GM12878 (cell line): ENCODE results near the gene ANKHD1. TPM values are rescaled to one million over a fixed set of nuclear protein-coding genes. Genes with fewer than 3 reads are reported as not detected.

Source experiments
- EED ChIP-seq: sonication (generic); IDR thresholded peaks from 2 replicates; pipeline ENCODE4 v1.6.1; 2016; ENCODE audit warnings: antibody characterized with exemption, low read depth
- EZH2 ChIP-seq: IDR thresholded peaks from 2 replicates; pipeline ENCODE4 v1.6.1; 2012; ENCODE audit warnings: low read depth, mild to moderate bottlenecking, control low read depth, inconsistent platforms, low read length, borderline replicate concordance; ENCODE audit not compliant: control insufficient read depth
- FOS ChIP-seq: IDR thresholded peaks from 3 replicates; pipeline ENCODE4 v1.6.1; 2011; ENCODE audit warnings: borderline replicate concordance; ENCODE audit not compliant: insufficient read length; ENCODE audit errors: extremely low read depth
- FOXM1 ChIP-seq: IDR thresholded peaks from 2 replicates; pipeline ENCODE4 v1.6.1; 2012; ENCODE audit warnings: low read depth, mild to moderate bottlenecking, inconsistent platforms, low read length, moderate library complexity
- HDAC2 ChIP-seq: fragments of 200-600 bp; sonication (generic); IDR thresholded peaks from 2 replicates; pipeline ENCODE4 v1.6.1; 2017
- IKZF2 ChIP-seq, 2 experiments: fragments of 450-650 bp; IDR thresholded peaks; 2 replicates each; pipeline ENCODE4 v1.6.1; 2017; ENCODE audit warnings: mild to moderate bottlenecking in 2 of 2, moderate library complexity in 2 of 2
- IRF4 ChIP-seq: IDR thresholded peaks from 2 replicates; pipeline ENCODE4 v1.6.1; 2011; ENCODE audit warnings: low read depth, low read length
- KAT2A ChIP-seq: conservative IDR thresholded peaks from 2 replicates; pipeline ENCODE4 v1.6.1; 2011; ENCODE audit warnings: low read depth, low read length; ENCODE audit not compliant: control insufficient read depth
- KLF5 ChIP-seq: fragments of 450-650 bp; IDR thresholded peaks from 2 replicates; pipeline ENCODE4 v1.6.1; 2014; ENCODE audit warnings: mild to moderate bottlenecking; ENCODE audit not compliant: partially characterized antibody
- MAX ChIP-seq: IDR thresholded peaks from 2 replicates; pipeline ENCODE4 v1.6.1; 2012; ENCODE audit warnings: low read depth, low read length, improper control_type of control experiment
- MTA2 ChIP-seq: fragments of 450-650 bp; IDR thresholded peaks from 2 replicates; pipeline ENCODE4 v1.6.1; 2016; ENCODE audit warnings: low read depth, mild to moderate bottlenecking, moderate library complexity
- MYC ChIP-seq: IDR thresholded peaks from 2 replicates; pipeline ENCODE4 v1.6.1; 2011; ENCODE audit warnings: mild to moderate bottlenecking, low read length, moderate library complexity, inconsistent platforms; ENCODE audit not compliant: insufficient read depth, insufficient replicate concordance, insufficient read length, severe bottlenecking
- NFXL1 ChIP-seq: fragments of 450-650 bp; IDR thresholded peaks from 2 replicates; pipeline ENCODE4 v1.6.1; 2017; ENCODE audit warnings: antibody characterized with exemption, mild to moderate bottlenecking, borderline replicate concordance
- NR2C2 ChIP-seq: IDR thresholded peaks from 2 replicates; pipeline ENCODE4 v1.6.1; 2011; ENCODE audit warnings: borderline replicate concordance, low read depth; ENCODE audit not compliant: control insufficient read depth, insufficient read length
- POLR2AphosphoS2 ChIP-seq: IDR thresholded peaks from 2 replicates; pipeline ENCODE4 v1.6.1; 2011; ENCODE audit warnings: low read depth, mild to moderate bottlenecking, low read length, improper control_type of control experiment, moderate library complexity
- RB1 ChIP-seq: fragments of 450-650 bp; formaldehyde crosslinking; IDR thresholded peaks from 2 replicates; pipeline ENCODE4 v1.6.1; 2017; ENCODE audit warnings: mild to moderate bottlenecking, borderline replicate concordance
- SMARCA5 ChIP-seq: fragments of 450-650 bp; IDR thresholded peaks from 2 replicates; pipeline ENCODE4 v1.6.1; 2017; ENCODE audit warnings: mild to moderate bottlenecking
- TCF7 ChIP-seq: IDR thresholded peaks from 2 replicates; pipeline ENCODE4 v1.6.1; 2014; ENCODE audit warnings: antibody characterized with exemption, borderline replicate concordance
- ZBED1 ChIP-seq: IDR thresholded peaks from 2 replicates; pipeline ENCODE4 v1.6.1; 2016; ENCODE audit warnings: borderline replicate concordance
- ZNF24 ChIP-seq: fragments of 450-650 bp; IDR thresholded peaks from 2 replicates; pipeline ENCODE4 v1.6.1; 2017; ENCODE audit warnings: antibody characterized with exemption, mild to moderate bottlenecking
- polyA plus RNA-seq, 11 experiments: library from polyadenylated mRNA; depleted of rRNA in 4 of 11; unstranded in 6 of 11; stranded (reverse) in 5 of 11; fragments of >200 nt; fragmentation: Nextera tagmentation in 4 of 11; fragmentation: Illumina TruSeq in 1 of 11; extraction: Ambion mirVana in 4 of 11; extraction: Trizol in 1 of 11; gene quantifications; 1 replicate in 1 of 11; 2 replicates in 10 of 11; pipeline versions ENCODE4 v1.2.1 to v1.2.3, GENCODE V29; 2011 to 2016; ENCODE audit warnings: inconsistent platforms in 2 of 11, missing spikeins in 2 of 11, low read depth in 1 of 11
- total RNA-seq, 4 experiments: library from RNA; depleted of rRNA in 3 of 4; stranded (reverse); fragments of >200 nt in 3 of 4; fragmentation: Illumina TruSeq in 1 of 4; extraction: Trizol in 1 of 4; gene quantifications; 2 replicates each; pipeline versions ENCODE4 v1.2.1 to v1.2.3, GENCODE V29; 2013 to 2021
- TF ChIP-seq, protein P1 (sequence below): IDR thresholded peaks from 2 replicates; pipeline ENCODE4 v1.6.1; 2012; ENCODE audit warnings: low read length, inconsistent platforms
- TF ChIP-seq, protein P2 (sequence below): fragments of 450-650 bp; IDR thresholded peaks from 2 replicates; pipeline ENCODE4 v1.6.1; 2018; ENCODE audit warnings: borderline replicate concordance, mild to moderate bottlenecking; ENCODE audit not compliant: partially characterized antibody
- TF ChIP-seq, protein P3 (sequence below): fragments of 450-650 bp; formaldehyde crosslinking; IDR thresholded peaks from 2 replicates; pipeline ENCODE4 v1.5.0; 2022; ENCODE audit warnings: mild to moderate bottlenecking, missing genetic modification characterization

The ANKHD1 gene
- total and polyA plus RNA-seq, 10 of the 15 experiments (the other 5 are each of a cell fraction or from before 2014, with no cell fraction given), result 31.6 to 96.8 (median 74.3) TPM

DNA sequence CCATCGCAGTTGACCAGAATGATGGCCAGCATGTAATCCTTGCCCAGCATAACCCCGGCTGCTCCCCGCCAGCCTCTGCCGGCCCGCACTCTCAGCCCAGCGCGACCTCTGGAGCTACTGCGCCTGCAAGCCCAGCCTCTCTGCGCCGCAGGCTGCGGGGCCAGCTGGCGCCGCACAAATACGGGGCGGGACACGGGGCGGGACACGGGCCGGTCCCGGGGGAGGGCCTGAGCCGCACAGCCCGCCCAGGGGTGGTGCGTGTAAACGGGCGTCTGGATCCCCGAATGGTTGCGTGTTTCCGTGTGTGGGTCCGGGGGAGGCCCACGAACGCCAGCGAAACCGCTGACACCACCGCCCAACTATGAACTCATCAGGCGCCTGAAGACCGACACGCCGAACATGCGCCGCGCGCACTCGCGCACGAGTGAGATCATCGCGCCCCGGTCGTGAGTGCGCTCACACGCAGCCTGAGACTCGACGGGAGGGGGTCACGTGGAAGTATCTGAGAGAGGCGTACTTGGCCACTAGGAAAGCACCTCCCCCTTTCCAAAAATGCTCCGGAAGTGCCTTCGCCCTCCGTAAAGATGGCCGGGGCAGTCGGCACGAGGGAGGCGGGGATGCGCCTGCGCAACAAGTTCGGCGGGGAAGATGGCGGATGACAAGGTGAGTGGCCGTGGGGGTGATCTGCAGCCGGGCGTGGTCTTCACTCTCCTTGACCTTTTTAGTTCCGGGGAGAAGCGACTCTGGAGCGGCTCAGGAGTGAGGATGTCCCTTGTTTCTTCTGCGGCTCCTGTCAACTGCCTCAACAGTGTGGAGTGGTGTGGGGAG is 162.8 kb downstream of the ANKHD1 start, which contains the start of the genes APBB3 and SLC35A4 (continued):
- TF ChIP-seq IKZF2 (IDR thresholded peaks at IDR 0.05), result peak in 1 of 2 experiments; percentile 30; a peak in 1 of 4 replicates
- TF ChIP-seq MTA2, result peak; percentile 74; the same call in 1 of the 2 replicates
- TF ChIP-seq NFXL1, result no peak
- TF ChIP-seq, protein P1, sequence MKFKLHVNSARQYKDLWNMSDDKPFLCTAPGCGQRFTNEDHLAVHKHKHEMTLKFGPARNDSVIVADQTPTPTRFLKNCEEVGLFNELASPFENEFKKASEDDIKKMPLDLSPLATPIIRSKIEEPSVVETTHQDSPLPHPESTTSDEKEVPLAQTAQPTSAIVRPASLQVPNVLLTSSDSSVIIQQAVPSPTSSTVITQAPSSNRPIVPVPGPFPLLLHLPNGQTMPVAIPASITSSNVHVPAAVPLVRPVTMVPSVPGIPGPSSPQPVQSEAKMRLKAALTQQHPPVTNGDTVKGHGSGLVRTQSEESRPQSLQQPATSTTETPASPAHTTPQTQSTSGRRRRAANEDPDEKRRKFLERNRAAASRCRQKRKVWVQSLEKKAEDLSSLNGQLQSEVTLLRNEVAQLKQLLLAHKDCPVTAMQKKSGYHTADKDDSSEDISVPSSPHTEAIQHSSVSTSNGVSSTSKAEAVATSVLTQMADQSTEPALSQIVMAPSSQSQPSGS, result peak; percentile 93
- no peak; the same call in 1 of the 2 replicates for TF ChIP-seq SMARCA5
- TF ChIP-seq MYC, result no peak
- no peak for TF ChIP-seq TCF7
- no peak for TF ChIP-seq KAT2A
- no peak for TF ChIP-seq ZNF24
- TF ChIP-seq, protein P2, sequence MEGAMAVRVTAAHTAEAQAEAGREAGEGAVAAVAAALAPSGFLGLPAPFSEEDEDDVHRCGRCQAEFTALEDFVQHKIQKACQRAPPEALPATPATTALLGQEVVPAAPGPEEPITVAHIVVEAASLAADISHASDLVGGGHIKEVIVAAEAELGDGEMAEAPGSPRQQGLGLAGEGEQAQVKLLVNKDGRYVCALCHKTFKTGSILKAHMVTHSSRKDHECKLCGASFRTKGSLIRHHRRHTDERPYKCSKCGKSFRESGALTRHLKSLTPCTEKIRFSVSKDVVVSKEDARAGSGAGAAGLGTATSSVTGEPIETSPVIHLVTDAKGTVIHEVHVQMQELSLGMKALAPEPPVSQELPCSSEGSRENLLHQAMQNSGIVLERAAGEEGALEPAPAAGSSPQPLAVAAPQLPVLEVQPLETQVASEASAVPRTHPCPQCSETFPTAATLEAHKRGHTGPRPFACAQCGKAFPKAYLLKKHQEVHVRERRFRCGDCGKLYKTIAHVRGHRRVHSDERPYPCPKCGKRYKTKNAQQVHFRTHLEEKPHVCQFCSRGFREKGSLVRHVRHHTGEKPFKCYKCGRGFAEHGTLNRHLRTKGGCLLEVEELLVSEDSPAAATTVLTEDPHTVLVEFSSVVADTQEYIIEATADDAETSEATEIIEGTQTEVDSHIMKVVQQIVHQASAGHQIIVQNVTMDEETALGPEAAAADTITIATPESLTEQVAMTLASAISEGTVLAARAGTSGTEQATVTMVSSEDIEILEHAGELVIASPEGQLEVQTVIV, result no peak
- no peak for TF ChIP-seq FOS
- no peak for TF ChIP-seq HDAC2
- TF ChIP-seq RB1, result no peak; the same call in 1 of the 2 replicates
- TF ChIP-seq POLR2AphosphoS2, result peak; percentile 90
- no peak for TF ChIP-seq NR2C2
- no peak; the same call in 1 of the 2 replicates for TF ChIP-seq FOXM1
- peak; percentile 91 for TF ChIP-seq MAX
- TF ChIP-seq IRF4, result no peak
- TF ChIP-seq EED, result peak; percentile 41
- TF ChIP-seq EZH2, result no peak
- TF ChIP-seq, protein P3, sequence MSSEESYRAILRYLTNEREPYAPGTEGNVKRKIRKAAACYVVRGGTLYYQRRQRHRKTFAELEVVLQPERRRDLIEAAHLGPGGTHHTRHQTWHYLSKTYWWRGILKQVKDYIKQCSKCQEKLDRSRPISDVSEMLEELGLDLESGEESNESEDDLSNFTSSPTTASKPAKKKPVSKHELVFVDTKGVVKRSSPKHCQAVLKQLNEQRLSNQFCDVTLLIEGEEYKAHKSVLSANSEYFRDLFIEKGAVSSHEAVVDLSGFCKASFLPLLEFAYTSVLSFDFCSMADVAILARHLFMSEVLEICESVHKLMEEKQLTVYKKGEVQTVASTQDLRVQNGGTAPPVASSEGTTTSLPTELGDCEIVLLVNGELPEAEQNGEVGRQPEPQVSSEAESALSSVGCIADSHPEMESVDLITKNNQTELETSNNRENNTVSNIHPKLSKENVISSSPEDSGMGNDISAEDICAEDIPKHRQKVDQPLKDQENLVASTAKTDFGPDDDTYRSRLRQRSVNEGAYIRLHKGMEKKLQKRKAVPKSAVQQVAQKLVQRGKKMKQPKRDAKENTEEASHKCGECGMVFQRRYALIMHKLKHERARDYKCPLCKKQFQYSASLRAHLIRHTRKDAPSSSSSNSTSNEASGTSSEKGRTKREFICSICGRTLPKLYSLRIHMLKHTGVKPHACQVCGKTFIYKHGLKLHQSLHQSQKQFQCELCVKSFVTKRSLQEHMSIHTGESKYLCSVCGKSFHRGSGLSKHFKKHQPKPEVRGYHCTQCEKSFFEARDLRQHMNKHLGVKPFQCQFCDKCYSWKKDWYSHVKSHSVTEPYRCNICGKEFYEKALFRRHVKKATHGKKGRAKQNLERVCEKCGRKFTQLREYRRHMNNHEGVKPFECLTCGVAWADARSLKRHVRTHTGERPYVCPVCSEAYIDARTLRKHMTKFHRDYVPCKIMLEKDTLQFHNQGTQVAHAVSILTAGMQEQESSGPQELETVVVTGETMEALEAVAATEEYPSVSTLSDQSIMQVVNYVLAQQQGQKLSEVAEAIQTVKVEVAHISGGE (CRISPR knock-in tag), result no peak
- TF ChIP-seq ZBED1, result peak; percentile 31; the same call in 1 of the 2 replicates
- peak; percentile 83 for TF ChIP-seq KLF5
